Regular cardiac myocyte (primary cell): ENCODE measurements around the gene COX8C. TPM values are rescaled to one million over a fixed set of nuclear protein-coding genes. Genes with fewer than 3 reads are reported as not detected.

Experiments used
- total RNA-seq: library from RNA; depleted of rRNA; stranded (reverse); fragments of >200 nt; gene quantifications from 2 replicates; pipeline ENCODE4 v1.2.3, GENCODE V29; 2014

The COX8C gene
- not detected in 2 replicates for total RNA-seq

GRCh38 chr14:93346926-93347721 lies at the start of gene COX8C:
Gene COX8C, plus strand, starts transcription at chr14:93347182. Its CDS starts 87 bp downstream, at chr14:93347269.

GRCh38 chr14:93332853-93333630 lies 13.9 kb upstream of the COX8C start, which contains the start of gene BTBD7:
Gene BTBD7, minus strand, starts transcription at chr14:93333036. Its CDS starts 36,985 bp downstream, at chr14:93296051.

Other genes with a start within 250 kb of the COX8C start
- gene ITPK1, start 231.3 kb upstream of the COX8C start, total RNA-seq: 11.0 and 16.9 TPM in 2 replicates
- gene MOAP1, start 162.3 kb upstream of the COX8C start, total RNA-seq: 12.1 and 22.6 TPM in 2 replicates
- gene LYSET, start 161.9 kb upstream of the COX8C start, total RNA-seq: 7.3 and 11.9 TPM in 2 replicates
- gene GON7, start 140.1 kb upstream of the COX8C start, total RNA-seq: 9.0 and 16.5 TPM in 2 replicates
- gene UBR7, start 139.9 kb upstream of the COX8C start, total RNA-seq: 22.0 and 42.0 TPM in 2 replicates
- 20.7 and 22.8 TPM in 2 replicates for gene BTBD7, start 14.1 kb upstream of the COX8C start, total RNA-seq
- gene UNC79, start 83.8 kb downstream of the COX8C start, total RNA-seq: under 0.01 and 0.28 TPM in 2 replicates